HG03095 (cell line): ENCODE measurements around the gene CLPTM1L.

Experiments used
- ATAC-seq: cut with Tn5 transposase; IDR thresholded peaks from one replicate; pipeline ENCODE4 v1.9.1; 2021; ENCODE audit warnings: moderate library complexity; ENCODE audit not compliant: unreplicated experiment

The CLPTM1L gene

GRCh38 chr5:1344975-1345838 is at the start of gene CLPTM1L:
Gene CLPTM1L, minus strand, starts transcription at chr5:1345099. Its CDS starts 258 bp downstream, at chr5:1344841.
- peak; percentile 67 for ATAC-seq

- no peak for ATAC-seq
These were observed 48.9 kb upstream of the CLPTM1L start for GRCh38 chr5:1393571-1394501.

- no peak for ATAC-seq
These were observed 48.1 kb upstream of the CLPTM1L start for GRCh38 chr5:1392801-1393565.

- no peak for ATAC-seq
These were observed 47.4 kb upstream of the CLPTM1L start for GRCh38 chr5:1392261-1392660.

- no peak for ATAC-seq
These were observed 46.8 kb upstream of the CLPTM1L start for GRCh38 chr5:1391691-1392090.

- ATAC-seq = no peak
These were observed 46.1 kb upstream of the CLPTM1L start for GRCh38 chr5:1390861-1391600.

- no peak for ATAC-seq
These were observed 45.4 kb upstream of the CLPTM1L start for GRCh38 chr5:1390333-1390732.

GRCh38 chr5:1388383-1388967 is 43.6 kb upstream of the CLPTM1L start:
- no peak for ATAC-seq

GRCh38 chr5:1387876-1388275 is 43.0 kb upstream of the CLPTM1L start:
- no peak for ATAC-seq

GRCh38 chr5:1387059-1387755 is 42.3 kb upstream of the CLPTM1L start:
- no peak for ATAC-seq

GRCh38 chr5:1386274-1386717 is 41.4 kb upstream of the CLPTM1L start:
- peak; percentile 29 for ATAC-seq

- peak; percentile 91 for ATAC-seq
These were observed 40.7 kb upstream of the CLPTM1L start for GRCh38 chr5:1385395-1386273.

- no peak for ATAC-seq
These were observed 39.6 kb upstream of the CLPTM1L start for GRCh38 chr5:1384521-1384920.

GRCh38 chr5:1383886-1384401 is 39.0 kb upstream of the CLPTM1L start:
- no peak for ATAC-seq

- no peak for ATAC-seq
These were observed 38.4 kb upstream of the CLPTM1L start for GRCh38 chr5:1383344-1383743.

- no peak for ATAC-seq
These were observed 37.4 kb upstream of the CLPTM1L start for GRCh38 chr5:1382248-1382700.

GRCh38 chr5:1381370-1382247 is 36.7 kb upstream of the CLPTM1L start:
- no peak for ATAC-seq
